HG02870 (cell line): ENCODE data around the gene GNAQ.

ENCODE experiments used
- ATAC-seq: cut with Tn5 transposase; IDR thresholded peaks from one replicate; pipeline ENCODE4 v1.9.1; 2021; ENCODE audit warnings: mild to moderate bottlenecking, moderate library complexity; ENCODE audit not compliant: unreplicated experiment

Gene GNAQ

DNA sequence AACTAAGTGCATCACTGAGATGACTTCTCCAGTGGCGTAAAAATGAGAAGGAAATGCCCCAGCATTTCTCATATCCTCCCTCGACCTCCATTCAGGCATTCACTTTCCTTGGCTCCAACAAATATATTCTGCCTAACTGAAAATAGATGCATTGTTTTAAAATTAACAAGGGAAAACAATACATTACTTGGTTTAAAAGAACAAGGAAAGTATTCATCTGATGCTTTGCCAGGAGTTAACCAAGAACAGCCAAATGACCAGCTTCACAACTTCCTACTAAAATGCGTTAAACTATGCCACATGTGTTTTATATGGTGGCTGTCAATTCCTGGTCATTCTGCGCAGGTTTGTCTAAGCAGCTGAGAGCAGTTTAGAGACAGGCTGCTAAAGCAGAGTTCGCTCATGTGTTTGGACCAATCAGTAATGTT, 121.4 kb downstream of the GNAQ start:
- no peak for ATAC-seq

DNA sequence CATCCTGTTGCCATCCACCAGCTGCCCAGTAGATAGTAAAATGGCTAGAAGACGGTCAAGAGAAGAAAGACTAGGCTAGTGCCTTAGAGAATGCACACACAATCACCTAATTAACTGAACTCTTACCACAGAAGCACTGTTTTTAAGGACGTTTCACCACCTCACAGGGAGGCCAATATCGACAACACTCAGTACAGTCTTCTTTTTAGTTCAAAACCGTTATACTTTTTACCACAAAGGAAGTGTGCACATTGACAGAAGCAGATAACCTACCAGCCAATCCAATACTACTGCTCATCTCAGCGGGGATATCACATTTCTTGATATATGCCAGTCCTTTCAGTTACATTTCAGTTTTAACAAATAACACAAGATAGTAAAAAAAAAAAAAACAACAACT, 122.3 kb downstream of the GNAQ start:
- ATAC-seq, result no peak

DNA sequence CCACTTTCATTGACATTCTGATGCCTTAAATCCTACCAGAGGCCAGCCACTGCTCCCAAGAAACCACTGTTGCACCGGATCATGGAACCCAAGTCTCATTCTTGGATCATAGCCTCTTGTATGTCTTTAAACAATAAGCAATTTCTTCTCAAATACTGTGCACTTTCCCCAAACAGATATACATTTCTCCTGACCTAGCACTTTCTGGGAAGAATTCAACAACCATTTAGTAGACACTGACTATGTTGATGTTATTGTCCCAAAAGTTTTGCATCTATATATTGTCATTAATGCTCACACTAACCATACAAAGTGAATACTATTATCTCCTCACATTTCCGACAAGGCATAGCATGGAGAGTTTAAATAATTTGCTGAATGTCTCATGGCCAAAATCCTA, 123.3 kb downstream of the GNAQ start:
- no peak for ATAC-seq

DNA sequence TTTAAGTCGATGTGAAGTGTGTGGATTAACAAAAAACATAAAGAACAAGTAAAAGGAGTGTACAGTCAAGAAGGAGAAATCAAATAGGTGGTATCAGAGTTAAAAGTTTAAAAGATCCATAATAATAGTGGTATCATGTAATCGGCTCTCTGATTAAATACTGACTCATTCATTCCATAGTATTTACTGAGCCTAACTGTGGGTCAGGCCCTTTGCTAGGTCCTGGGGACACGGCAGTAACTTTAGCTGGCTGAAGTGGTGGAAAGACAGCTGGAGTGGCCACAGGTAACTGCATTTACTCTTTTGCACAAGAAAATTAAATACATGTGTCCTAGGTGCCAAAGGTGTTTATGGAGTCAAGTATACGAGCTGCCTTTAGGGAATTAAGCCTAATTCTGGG, 124.0 kb downstream of the GNAQ start:
- no peak for ATAC-seq

DNA sequence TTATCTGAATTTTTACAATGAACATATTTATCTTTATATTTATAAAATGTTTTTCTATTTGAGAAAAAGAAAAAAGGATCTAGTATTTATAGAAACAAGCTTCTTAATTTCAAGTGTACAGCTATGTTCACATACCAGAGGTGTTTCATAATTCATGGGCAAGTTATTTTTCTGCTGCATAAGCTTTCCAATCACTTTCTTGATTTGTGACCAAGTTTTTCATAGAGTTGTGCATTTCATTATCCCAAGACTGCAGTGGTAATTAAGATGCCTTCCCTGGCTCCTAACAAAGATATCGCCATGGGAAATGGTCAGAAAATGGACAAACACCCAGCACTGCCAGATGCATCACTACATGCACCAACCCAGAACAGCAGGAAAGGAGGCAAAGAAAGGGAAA, 124.6 kb downstream of the GNAQ start:
- no peak for ATAC-seq

DNA sequence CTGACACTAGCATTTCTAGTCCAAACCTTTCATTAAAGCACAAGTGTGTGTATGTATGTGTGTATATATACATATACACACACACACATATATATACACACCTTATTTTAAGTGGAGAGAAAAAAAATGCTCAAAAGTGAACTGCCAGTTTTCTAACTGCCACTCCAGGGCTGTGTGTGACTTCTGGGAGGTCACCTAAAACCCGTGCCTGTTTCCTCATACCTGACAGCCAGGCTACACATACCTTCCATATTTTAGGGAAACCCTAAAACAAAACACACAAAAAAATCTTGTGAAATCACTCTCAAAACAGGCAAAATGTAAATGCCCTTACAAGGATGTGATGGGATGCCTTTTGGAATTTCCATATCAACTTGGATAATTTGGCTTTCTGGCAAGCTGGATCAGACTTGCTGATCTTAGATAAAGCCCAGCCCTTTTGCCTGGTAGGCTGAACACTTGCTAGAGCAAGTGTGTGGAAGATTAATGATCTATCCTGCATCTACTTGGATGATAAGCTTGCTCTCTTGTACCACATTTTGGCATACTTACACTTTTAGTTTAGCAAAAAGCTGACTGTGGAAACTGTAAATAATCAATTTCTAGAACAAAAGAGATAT, 127.8 kb downstream of the GNAQ start:
- no peak for ATAC-seq

DNA sequence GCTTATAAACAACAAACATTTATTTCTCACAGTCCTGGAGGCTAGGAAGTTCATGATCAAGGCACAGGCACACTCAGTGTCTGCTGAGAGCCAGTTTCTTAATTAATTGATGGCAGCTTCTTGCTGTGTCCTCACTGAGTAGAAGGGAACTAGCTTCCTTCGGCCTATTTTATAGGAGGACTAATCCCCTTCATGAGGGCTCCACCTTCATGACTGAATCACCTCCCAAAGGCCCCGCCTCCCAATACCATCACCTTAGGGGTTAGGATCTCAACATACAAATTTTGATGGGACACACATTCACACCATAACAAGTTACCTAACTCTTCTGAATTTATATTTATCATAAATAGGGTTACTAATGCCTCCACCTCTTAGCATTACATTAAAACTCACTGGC, 129.8 kb downstream of the GNAQ start:
- no peak for ATAC-seq

DNA sequence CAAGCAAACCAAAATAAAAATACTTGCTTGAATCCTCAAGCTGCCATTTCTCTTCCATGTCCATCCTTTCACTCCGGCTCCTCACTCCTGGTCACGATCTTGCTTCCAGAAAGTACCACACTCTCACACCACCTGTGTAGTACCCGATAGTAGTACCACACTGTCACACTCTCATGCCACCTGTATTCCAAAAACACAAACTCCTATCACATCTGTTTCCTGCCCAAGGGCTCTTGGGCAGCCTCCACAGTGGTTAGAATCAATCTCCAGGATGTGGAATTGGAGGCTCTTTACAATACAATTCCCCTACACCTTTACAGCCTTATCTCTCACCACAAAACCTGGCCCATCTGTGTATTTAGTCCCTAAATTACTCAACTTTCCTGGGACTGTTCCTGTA, 130.6 kb downstream of the GNAQ start:
- ATAC-seq, result no peak

DNA sequence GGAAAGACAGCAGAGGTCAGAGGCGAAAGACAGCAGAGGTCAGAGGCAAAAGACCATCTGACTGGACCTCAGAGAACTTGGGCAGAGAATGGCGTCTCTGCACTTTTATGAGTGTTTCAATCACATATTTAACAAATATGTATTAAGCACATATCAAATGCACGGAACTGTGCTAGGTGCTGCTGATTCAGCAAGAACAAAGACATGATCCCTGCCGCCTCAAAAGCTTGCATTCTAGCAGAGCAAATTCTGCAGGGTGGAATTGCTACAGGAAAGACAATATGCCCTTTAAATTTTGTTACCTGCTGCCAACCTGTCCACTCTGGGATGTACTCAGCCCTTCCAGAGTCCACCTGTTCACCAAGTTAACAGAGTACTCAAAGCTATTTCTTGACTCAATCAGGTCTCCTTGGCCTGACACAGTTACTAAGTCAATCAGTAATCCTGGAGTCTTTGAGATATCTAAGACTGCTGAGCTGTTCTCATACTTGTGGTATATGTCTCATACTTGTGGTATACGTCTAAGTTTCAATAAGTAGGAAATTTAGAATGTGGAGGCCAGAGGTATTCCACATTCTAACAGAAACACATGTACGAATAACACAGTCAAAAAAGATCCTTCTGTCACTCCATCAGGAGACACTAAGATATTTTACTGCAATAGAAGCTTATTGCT, 131.8 kb downstream of the GNAQ start:
- no peak for ATAC-seq

DNA sequence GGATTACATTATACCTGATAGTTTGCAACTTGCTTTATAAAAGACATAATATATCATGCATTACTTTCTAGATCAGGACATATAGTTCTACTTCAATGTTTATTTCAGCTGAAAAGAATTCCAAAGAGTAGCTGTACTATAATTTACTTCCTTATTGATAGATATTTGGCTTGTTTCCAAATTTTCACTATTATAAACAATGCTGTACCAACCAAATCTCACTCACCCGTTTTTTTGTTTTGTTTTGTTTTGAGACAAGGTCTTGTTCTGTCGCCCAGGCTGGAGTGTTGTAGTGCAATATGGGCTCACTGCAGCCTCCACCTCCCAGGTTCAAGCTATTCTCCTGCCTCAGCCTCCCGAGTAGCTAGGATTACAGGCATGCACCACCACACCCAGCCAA, 132.7 kb downstream of the GNAQ start:
- no peak for ATAC-seq

DNA sequence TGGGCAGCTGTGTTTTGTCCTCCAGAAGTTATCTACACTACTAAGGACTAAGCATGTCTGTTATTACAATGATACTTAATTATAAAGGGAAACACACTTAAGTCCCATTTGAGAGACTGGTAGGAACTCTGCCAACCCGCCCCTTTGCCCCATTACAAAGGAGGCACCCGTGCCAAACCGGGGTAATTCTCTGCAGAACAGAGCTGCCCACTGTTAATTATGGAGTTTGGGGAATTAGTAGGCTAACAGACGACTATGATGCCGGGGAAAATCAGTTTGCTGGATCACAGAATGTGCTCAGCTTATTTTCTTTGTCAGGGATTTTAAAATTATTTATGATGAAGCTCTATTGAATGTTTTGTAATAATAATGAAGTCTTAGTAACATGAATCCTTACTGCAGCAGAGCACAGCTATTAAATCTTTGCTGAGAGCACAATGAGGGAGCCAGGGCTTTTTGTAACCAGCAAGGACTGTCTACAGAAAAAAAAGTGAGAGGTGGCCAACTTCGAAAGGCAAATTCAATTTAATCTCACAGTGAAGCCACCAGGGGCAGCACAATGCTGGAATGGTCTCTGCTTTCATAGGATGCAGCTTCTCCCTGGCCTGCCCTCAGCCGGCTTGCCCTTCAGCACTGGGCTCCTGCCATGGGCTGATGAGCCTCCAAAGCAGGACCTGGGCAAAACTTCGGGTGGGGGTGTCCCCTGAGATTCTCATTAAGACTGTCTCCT, 134.5 kb downstream of the GNAQ start:
- ATAC-seq, result no peak

DNA sequence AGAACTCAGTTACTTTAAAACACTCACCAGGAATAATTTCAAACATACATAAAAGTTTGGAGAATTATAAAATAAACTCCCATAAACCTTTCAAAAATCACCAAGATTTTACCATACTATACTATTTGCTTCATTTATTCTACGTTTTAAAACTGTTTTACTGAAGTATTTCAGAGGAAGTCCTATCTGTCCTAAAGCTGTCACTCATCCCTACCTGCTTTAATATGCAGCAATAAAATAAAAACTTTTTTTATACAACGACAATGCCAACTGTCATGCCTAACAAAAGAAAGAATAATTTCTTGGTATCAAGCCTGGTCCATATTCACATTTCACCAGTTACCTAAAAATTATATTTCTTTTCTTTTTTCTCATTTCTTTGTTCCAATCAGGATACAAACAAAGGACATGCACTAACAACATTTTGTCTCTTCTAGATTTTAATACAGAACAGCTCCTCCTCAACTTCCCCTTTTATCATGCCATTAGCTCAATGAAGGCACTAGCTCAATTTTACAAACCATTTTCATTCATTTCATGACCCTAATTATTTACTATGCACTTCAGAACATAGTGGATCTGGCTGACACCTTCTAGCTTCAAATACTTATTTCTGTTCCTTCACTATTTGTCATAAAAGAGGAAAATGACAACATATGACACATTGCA, 135.2 kb downstream of the GNAQ start:
- ATAC-seq, result no peak

DNA sequence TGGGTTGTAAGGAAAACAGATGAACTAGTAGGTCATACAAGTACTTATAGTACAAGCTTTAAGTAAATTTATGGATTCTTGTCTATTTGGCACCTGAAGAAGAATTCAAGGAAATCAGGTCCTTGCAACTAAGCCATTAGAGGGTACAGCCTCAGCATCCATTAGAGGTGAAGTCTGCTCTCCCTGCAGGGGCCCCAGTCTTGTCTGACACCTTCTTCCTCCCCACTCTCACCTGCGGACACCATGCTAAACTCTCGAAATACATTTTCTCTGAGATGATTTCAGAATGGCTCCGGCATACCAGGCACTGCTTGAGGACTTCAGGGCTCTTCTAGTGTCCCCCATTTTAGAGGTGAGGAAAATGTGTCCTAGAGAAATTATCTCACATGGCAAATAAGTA, 137.9 kb downstream of the GNAQ start:
- ATAC-seq, result no peak

DNA sequence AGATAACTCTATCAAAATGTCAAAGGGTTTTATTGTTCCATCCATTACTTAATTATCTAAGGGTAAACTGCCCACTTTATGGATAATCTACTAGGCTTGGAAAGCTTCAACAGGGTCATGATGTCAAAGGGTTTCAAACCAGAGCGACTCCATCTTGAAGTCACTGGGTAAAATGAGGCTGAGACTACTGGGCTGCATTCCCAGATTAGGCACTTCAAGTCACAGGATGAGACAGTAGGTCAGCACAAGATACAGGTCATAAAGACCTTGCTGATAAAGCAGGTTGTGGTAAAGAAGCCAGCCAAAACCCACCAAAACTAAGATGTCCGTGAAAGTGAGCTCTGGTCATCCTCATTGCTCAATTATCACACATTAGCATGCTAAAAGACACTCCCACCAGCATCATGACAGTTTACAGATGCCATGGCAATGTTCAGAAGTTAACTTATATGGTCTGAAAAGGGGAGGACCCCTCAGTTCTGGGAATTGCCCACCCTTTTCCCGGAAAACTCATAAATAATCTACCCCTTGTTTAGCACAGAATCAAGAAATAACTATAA, 138.6 kb downstream of the GNAQ start:
- ATAC-seq, result no peak

DNA sequence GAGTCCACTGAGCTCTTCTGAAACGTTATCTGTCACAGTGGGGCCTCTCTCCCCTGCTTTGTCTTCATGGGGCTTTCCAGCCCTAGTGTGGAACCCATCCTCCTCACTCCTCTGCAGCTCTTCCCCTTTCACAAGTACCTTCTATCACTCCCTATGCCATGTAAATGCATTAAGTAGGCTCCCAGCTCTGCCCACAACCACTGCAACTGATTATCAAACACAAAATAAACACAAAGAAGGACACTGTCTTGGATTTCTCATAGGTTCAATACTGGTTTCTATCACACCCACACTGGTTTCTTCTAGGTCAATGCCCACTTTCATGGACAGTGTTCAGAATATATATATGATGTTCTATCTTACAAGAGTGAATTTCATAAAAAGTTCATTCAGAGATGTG, 139.4 kb downstream of the GNAQ start:
- ATAC-seq, result peak; percentile 93

DNA sequence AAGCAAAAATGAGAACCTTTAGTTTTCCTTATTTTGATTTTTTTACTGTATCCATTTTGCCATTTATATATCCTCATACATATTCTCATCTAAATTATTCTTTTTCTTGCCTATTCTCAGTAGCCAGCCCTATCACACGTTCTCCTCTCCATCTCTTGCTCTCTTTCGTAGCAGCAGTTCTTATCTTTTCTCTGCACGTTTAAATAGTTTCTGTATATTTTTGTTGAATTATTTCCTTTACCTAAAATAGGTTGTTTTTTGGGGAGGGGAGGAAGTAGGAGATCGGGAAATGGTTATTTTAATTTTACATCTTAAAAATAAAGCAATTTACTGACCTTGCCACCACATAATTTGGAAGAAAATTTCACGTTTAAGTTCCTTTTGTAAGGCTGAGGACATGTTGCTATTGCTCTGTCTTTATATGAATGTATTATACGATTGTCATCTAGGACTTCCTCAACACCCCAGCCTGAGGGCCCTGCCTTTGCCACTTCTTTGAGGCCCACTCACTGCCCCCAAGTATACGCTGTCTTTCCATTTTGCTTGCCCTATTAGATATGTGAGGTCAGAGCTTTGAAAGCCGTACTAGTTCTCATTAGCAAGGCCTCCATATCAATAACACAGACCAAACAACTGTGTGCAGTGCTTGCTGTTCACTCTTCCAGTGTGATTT, 140.3 kb downstream of the GNAQ start:
- ATAC-seq, result no peak

DNA sequence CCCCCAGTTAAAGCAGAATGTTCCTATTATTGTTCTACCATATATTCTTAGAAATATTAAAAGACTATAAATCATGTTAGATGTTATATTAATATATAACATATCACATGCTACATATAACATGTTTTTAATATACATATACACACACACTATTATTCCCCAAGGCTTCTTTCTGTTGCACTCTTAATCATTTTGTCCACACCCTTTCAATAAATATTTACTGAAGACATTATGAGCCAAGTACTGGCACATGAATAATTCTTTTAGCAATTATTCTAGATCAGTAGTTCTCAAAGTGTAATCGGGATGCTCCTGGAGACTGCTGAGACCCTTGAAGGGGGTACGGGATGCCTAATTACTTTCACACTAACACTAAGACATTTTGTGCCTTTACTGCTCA, 143.9 kb downstream of the GNAQ start:
- no peak for ATAC-seq

DNA sequence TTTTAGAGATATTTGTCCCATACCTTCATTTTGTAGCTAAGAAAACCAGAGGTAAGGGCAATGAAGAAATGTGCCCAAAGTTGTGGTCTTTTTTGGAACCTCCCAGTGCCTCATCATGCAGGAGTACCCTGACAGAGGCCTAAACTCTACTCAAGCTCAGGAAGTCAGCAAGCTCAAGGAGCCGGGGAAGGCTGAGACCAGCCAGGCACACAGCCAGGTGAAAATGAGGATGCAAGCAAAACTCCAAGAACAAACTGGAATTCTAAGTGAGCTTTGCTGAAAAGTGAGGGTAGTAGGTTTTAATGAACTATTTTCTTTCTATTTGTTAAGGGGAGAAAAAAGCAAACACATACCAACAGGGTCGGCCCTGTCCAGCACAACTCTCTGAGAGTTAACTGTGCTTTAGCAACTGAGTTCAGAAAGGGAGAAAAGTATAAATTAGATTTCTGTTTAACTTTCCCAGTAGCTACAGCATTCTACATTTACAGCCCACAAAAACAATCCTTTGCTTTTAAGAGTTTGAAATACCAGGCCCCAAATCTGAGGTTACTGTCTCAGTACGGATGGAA, 146.4 kb downstream of the GNAQ start:
- ATAC-seq, result no peak

DNA sequence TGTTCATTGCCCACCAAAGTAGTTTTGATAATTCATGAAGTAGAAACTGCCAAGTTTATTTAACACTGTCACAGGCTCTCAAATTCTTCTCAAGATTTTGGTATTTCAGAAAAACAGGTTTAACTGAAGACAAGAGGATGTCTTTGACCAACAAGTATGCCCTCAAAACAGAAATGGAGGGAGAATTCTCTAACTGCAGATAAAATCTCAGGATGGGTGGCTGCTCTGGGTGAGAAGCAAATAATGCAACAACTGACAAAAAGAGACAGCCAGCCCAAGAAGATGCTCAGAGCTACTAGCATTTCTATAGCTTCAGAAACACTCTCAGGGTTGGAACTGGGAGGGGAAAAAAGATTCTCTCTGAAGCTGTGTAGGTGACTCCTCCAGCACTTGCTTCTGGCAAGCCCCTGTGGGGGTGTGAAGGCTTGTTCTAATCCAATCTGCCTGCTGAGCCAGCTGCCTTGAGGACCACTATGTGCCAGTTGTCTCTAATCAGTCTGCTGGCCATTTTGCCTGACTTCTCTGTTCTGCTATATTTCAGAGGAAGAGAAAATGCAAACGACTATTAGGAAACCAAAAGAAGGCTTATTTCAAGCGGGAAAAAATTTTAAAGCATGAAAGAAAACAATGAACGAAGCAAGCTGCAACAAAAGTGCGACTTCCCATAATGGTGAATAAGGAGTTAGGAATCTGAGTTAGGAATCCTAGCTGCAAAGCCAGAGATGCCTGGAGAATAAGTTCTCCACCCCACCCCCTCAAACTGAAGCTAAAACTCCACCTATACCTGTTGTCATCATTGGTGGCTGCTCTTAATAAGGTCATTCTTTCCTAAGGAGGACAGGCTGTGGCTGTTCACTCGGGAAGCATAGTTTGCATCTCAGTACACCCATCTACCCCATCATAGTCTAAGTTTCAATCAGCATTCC, 147.5 kb downstream of the GNAQ start:
- ATAC-seq, result no peak

DNA sequence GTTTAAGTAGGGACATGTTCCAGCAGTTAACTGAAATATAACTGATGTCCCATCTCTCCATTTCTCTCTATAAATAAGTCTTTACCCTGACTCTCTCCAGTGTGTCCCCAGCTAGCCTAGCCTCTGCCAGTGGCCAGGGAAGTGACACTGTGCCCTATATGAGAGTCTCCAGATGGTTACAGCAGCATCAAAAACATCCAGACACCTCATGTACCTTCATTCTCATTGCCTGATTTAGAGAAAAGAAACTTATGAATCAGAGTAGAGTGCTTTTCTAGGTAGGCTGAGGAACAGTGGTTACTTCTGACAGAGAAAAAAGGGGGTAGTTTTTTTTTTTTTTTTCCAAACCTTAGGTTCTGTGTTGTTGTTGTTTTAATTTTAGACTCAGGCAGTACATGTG, 148.5 kb downstream of the GNAQ start:
- no peak for ATAC-seq
